GM18867 (cell line): ENCODE data around the gene HARS1.
"Not testable (repeated sequence)": the region's sequence is repeated elsewhere in the genome, so short reads cannot be mapped to it uniquely, and the experiment has no call there.

Source experiments
- ATAC-seq: cut with Tn5 transposase; IDR thresholded peaks from one replicate; pipeline ENCODE4 v1.9.1; 2021; ENCODE audit warnings: mild to moderate bottlenecking, moderate library complexity; ENCODE audit not compliant: unreplicated experiment

Gene HARS1

DNA sequence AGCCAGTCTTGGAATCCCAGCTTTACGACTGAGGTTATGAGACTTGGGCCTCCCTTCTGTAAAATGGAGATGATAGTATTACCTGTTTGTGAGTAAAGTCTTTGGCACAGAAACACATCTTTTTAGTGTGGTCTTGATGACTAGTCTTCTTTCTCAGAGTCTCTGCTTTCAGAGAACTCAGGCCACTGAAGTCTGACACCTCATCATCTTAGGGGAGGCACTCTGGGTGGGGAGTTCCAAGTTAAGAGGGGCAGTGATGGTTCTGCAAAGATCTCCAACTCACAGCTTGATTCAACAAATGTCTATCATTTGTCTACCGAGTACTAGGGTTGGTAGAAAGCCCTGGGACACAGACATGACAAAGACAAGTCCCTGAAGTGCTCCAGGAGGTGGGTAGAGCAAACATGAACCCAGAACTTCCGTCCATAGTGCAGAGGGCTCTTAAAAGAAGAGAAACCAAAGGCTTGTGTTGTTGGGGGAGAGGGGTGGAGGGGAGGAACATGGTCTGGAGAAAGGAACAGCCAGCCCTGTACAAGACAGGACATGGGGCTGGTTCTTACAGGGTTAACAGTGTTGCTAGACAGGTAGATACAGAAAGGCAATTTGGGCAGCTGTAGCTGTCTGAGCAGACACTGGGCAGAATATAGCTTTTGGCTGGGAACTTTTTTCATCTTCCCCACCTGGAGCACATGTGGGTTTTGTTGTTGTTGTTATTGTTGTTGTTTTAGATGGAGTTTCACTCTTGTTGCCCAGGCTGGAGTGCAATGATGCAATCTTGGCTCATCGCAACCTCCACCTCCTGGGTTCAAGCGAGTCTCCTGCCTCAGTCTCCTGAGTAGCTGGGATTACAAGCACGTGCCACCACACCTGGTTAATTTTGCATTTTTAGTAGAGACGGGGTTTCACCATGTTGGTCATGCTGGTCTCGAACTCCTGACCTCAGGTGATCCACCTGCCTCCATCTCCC, 55.6 kb downstream of the HARS1 start:
- ATAC-seq = no peak

DNA sequence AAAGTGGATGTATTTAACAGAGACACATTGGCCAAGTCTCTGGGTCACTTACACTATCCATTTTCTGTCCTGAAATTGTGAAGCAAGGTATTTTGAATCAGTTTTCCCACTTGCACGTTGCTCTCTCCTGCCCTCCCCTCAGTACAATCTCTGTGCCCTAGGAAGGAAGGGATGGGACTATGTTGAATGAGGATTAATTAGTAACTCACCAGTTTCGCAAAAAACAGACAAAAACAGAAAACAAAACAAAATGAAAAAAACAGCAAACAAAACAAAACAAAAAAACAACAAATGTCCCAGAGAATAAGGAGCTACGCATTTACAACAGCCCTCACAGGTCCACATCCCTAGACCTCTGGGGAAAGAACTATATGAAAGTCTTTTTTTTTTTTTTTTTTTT, 57.1 kb downstream of the HARS1 start:
- ATAC-seq = no peak

DNA sequence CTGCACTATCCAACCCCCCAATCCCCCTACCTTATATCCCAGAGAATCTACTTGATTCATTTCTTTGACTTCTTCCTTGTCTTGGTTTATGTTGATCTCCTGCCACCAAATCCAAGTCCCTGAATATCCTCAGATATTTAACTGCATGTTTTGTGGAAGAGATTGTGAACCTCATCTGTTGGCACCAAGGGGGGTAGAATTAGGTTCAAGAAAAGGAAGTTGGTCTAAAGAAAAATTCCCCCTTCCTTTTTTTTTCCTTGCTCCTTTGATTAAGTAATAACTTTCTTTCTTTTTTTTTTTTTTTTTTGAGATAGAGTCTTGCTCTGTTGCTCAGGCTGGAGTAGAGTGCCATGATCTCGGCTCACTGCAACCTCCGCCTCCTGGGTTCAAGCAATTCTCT, 57.7 kb downstream of the HARS1 start:
- ATAC-seq = no peak

DNA sequence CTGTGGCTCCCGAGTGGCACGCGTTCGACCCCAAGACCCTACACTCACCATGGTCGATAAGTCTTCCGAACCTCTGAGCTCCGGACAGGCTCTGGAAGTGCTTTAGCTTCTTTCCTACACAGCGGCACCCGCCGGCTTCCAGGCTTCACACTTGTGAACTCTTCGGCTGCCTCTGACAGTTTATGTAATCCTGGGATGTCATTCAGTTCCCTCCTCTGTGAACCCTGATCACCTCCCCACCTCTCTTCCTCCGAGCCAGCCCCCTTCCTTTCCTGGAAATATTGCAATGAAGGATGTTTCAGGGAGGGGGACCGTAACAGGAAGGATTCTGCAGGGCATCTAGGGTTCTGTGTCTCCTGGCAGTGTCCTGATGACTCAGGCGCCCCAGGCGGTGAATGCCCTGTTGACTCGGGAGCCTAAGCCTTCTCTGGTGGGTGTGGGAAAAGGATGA, 58.1 kb downstream of the HARS1 start, which contains the start of gene CD14:
TSS of gene CD14 (minus strand) at position 155 of the 451 bp plus-strand sequence. CDS start at position 51, 104 bp downstream.
- ATAC-seq = no peak

DNA sequence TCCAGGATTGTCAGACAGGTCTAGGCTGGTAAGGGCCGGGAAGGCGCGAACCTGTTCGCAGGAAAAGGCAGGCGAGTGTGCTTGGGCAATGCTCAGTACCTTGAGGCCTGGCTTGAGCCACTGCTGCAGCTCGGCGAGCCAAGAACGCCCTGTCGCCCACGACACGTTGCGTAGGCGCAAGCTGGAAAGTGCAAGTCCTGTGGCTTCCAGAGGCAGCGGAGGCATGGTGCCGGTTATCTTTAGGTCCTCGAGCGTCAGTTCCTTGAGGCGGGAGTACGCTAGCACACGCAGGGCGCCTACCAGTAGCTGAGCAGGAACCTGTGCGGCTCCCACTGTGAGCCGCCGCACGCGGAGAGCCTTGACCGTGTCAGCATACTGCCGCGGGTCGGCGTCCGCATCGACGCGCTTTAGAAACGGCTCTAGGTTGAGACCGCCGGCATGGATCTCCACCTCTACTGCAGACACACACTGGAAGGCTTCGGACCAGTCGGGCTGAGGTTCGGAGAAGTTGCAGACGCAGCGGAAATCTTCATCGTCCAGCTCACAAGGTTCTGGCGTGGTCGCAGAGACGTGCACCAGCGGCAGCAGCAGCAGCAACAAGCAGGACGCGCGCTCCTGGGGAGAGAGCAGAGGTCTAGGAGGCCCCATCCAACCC, 58.7 kb downstream of the HARS1 start:
- peak; percentile 58 for ATAC-seq

DNA sequence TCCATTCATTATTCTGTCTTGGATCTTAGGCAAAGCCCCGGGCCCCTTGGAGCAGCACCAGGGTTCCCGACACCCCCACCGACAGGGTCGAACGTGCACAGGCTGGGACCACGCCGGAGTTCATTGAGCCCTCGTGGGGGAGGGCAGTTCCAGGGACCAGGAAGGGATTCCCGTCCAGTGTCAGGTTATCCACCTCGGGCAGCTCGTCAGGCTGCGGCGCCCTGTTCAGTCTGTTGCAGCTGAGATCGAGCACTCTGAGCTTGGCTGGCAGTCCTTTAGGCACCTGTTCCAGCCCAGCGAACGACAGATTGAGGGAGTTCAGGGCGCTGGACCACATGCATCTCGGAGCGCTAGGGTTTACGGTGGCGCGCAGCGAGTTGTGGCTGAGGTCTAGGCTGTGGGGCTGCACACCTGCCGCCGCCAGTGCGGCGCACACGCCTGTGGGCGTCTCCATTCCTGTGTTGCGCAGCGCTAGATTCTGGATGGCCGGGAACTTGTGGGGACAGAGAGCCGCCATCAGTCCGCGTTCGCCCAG, 59.3 kb downstream of the HARS1 start:
- ATAC-seq = peak; percentile 31

DNA sequence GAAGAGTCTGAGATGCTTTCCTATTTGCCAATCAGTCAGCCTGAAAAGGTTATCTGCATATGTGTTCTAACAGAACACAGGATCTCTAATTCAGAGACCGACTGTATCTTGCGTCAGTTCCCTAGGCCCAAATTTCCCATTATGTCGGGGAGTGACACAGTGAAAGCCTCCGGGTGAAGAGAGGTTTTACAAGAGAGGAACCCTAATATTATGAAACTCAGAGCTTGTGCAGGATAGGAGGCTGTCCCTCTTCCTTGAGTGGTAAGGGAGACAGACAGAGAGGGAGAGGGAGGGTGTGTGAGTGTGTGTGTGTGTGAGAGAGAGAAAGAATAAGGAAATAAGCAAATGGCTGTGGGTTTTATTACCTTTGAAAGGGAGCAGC, 60.1 kb downstream of the HARS1 start:
- no peak for ATAC-seq

DNA sequence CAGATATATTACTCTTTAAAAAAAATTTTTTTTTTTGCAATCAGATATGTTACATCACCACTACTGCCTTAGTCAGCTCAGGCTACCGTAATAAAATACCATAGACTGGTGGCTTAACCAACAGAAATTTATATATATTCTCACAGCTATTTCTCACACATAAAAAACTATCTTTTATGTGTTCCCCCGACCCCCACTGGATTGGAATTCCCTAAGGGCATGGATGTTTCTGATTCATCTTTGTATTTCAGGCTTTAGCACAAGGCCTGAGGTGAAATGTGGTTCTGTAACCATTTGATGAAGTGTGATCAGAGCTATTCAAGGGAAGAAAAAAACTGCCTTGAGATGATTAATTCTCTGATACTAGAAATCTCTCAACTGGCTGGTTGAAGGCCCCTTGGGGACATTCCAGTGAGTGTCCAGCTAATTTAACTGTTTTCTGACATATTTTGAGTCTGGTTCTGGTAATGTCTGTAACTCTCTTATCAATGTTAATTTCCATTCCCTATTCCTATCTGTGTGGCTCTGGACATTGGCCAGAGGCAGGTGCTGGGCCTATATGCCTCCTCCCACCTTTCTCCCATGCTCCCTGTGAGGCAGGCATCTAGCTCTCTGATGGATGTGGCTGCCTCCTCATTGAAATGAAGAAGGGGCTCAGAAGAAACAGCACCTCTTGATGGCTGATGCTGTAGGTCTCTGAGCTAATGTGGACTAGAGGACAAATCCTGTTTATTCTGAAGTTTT, 60.7 kb downstream of the HARS1 start:
- ATAC-seq = no peak

DNA sequence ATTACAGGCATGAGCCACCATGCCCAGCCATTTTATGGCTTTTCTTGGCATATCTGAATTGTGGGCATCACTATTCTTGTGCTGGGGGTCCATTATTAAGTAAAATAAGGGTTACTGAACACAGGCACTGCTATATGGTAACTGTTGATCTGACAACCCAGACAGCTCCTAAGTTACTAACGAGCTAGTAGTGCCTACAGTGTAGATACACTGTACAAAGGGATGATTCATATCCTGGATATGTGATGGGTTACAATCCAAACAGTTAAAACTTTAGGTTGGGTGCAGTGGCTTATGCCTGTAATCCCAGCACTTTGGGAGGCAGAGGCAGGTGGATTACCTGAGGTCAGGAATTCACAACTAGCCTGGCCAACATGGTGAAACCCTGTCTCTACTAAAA, 62.5 kb downstream of the HARS1 start:
- no peak for ATAC-seq

DNA sequence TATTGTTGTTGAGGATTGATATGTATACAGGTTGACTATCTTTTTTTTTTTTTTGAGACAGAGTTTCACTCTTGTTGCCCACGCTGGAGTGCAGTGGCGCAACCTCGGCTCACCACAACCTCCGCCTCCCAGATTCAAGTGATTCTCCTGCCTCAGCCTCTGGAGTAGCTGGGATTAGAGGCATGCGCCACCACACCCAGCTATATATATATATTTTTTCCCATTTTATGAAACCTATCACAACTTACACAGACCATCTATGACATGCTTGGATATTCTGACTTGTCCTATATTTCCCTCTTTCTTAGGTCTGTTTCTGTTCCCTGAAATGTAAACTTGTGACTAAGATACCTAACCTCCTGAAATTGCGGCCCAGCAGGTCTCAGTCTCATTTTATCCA, 63.2 kb downstream of the HARS1 start:
- no peak for ATAC-seq

DNA sequence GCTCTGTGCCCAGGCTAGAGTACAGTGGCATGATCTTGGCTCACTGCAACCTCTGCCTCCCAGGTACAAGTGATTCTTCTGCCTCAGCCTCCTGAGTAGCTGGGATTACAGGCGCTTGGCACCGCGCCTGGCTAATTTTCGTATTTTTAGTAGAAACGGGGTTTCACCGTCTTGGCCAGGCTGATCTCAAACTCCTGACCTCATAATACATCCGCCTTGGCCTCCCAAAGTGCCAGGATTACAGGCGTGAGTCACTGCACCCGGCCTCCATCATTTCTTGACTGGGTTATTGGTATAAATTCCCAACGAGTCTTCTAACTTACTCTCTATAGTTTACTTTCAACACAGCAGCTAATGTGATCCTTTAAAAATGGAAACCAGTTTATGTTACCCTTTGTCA, 66.3 kb downstream of the HARS1 start:
- not testable (repeated sequence) for ATAC-seq
